RPMI8226 (cell line): ENCODE results near the gene HLA-DOB.

ENCODE experiments used
- DNase-seq: peaks from one replicate; pipeline ENCODE4 v3.0.0-alpha.2; 2015

The HLA-DOB gene

DNA sequence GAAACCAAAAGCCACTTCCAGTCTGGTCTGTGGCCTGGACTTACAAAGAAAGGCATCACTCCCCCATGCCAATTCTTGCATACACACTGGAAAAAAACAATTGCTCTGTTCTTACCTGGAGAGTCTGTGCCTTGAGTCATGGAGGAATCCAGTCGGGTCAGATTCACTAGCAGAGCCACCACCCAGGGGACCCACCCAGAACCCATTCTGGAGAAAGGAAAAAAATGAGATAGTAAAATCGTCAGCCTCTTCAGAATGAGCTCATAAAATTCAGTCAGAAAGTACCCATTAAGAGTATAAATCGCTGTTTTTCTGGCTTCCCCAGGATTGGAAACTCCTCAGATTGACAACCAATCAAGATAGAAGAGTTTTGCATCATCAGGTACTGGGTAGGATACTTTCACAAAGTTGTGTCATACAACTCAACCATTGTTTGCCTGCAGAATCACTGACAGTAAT lies at the start of gene HLA-DOB:
HLA-DOB (minus strand) TSS at position 257 of the 459 bp plus-strand sequence; CDS start at position 206, 51 bp downstream.
- DNase-seq, result no peak

DNA sequence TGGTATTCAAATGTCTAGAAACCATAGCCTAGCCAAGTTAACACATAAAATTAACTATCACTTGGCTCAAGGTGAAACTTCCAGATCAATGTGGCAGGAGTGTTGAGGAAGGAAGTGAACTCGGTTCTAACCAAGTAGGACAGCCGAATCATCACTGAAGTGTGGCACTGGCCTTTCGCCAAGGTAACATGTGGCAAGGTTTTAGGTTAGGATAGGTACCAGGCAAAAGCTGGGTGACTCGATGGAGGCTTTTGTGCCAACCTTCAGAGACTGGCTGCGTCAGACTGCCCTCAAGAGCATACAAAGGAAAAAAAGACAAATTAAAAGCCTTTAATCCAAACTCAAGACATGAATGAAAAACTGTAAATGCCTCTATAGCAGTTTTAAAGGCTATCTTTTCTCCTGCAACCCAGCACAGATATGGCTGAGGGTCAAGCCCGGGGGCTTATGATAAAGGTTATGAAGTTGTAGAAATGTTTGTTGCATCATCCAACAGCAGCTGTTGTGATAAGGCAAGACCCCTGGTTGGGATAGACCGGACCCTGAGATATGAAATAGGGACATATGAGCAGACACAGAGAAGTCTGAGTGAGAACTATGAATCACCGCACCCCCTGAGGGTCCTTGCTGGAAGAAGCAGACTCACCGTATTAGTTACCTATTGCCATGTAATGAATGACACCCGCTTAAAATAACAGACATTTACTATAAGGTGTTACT lies 49.1 kb upstream of the HLA-DOB start:
- peak; percentile 16 for DNase-seq

DNA sequence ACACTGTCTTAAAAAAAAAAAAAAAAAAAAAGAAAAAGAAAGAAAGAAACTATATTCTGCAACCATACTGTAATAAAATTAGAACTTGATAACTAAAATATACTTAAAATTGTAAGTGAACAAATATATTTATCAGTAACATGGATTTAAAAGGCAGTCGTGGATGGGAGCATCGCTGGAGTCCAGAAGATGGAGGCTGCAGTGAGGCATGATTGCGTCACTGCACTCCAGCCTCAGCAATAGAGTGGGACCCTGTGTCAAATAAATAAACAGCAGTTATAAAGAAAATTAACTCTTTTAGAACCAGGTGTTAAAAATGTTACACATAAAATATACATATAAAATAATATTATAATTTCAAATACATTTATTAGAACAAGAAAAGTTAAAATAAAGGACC lies 45.9 kb upstream of the HLA-DOB start:
- no peak for DNase-seq

- no peak for DNase-seq
Measured at GRCh38 chr6:32860674-32861073, 43.9 kb upstream of the HLA-DOB start.

GRCh38 chr6:32858194-32858593 lies 41.4 kb upstream of the HLA-DOB start:
- no peak for DNase-seq

DNA sequence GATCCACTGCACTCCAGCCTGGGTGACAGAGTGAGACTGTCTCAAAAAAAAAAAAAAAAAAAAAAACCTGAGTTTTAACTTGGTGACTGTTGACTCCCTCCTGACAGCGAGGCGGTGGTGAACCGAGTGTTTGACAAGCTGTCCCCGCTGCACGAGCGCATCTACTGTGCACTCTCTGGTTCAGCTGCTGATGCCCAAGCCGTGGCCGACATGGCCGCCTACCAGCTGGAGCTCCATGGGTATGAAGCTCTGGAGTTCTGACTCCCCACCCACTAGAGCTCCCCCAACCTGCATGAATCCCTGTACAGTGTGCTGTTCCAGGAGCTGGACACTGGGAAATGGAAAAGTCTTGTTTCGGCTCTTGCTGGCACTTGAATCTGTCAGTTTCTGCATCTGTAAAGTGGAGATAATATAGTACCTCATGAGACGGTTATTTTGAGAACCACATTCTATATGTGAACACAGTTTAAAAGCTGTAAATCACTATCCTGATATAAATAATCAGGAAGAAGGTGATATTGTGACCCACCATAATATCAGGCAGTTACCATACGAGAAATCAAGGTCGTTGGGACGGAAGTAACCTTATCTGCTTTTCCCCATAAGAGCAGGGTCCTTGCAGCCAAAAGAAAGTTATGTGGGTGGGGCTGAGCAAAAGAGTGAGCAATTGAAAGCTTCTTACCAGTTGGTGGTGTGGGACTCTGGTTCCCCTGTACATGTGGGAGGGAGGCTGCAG lies 40.5 kb upstream of the HLA-DOB start:
- no peak for DNase-seq

- no peak for DNase-seq
Measured at GRCh38 chr6:32855467-32856174, 38.8 kb upstream of the HLA-DOB start.

DNA sequence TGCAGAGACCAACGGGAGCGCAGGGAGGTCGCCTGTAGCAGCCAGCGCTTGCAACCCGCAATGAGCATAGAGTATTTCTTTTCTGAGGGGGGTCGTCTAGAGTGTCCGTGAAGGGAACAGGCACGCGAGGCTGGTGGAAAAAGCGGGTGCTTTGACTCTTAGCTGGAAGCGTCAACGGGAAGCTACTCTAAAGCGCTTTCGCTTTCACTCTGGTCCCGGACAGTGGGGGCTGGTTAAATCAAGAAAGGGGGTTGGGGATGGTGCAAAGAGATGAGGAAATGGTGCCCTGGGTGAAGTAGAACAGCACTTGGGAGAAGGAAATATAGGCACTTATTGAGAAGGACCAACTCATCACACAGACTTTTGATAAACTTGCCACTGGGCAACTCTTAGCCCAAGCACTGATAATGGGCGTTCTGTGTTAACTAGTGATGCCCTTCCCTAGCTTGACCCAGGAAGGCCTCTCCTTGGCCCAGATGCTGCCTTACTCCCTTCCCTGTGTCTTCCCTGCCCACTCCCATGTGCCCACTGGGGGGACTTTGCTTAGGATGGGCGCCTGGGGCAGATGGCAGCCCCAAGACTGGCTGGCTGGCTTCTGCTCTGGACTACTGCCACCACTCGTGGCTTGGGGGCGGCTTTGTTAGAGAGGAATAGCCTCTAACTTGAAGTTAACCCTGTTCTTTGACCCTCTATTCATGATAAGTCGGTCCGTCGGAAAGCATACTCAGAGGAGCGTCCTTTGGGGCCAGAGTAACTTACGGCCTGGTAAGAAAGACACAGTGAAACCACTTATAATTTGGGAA lies 37.8 kb upstream of the HLA-DOB start:
- DNase-seq, result peak; percentile 72

- DNase-seq, result peak; percentile 94
Measured at GRCh38 chr6:32853541-32854375, 37.0 kb upstream of the HLA-DOB start, which contains the start of the genes PSMB9 and TAP1. TSS of gene PSMB9 (plus strand) at chr6:32854192. CDS start at chr6:32854230, 38 bp downstream. TSS of gene TAP1 (minus strand) at chr6:32853704. CDS start at chr6:32853636, 68 bp downstream.

GRCh38 chr6:32852844-32853540 lies 36.2 kb upstream of the HLA-DOB start:
- DNase-seq, result peak; percentile 55

- no peak for DNase-seq
Measured at GRCh38 chr6:32852018-32852843, 35.4 kb upstream of the HLA-DOB start.

- DNase-seq, result no peak
Measured at GRCh38 chr6:32851025-32851424, 34.2 kb upstream of the HLA-DOB start.

DNA sequence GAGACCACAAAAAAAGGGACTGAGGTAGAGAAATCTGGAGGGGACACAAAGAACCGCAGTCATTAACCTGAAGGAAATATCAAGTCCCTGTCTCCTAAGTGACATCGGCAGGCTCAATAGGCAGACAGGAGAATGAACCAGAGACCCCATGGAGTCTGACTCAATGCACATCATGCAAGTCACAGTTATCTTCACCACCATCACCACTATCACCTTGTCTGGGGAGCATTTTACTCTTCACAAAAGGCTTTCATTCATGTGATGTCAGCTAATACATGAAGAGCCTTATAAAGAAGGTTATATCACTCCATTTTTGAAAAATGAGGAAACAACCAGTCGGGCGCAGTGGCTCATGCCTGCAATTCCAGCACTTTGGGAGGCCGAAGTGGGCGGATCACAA lies 32.3 kb upstream of the HLA-DOB start:
- no peak for DNase-seq

GRCh38 chr6:32847795-32848194 lies 31.0 kb upstream of the HLA-DOB start:
- no peak for DNase-seq

DNA sequence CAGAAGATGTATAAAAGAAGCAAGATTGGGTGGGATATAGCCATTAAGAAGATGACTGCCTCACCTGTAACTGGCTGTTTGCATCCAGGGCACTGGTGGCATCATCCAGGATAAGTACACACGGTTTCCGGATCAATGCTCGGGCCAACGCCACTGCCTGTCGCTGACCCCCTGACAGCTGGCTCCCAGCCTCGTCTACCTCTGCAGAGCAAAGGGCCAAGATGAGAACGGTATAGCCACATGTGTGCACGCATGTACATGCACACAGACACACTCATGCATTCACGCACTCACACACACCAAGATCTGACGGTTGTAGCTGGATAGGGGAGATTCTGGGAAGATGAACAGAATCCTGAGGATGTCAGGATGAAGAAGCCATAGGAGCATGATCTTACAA lies 30.2 kb upstream of the HLA-DOB start:
- DNase-seq, result no peak

GRCh38 chr6:32845384-32845884 lies 28.6 kb upstream of the HLA-DOB start:
- peak; percentile 52 for DNase-seq

- DNase-seq, result peak; percentile 6
Measured at GRCh38 chr6:32844839-32845383, 28.1 kb upstream of the HLA-DOB start.

GRCh38 chr6:32843979-32844838 lies 27.4 kb upstream of the HLA-DOB start, which contains the start of gene PSMB8:
TSS of gene PSMB8 (minus strand) at chr6:32844047. CDS start at chr6:32843996, 51 bp downstream.
- DNase-seq, result peak; percentile 98
